GM12878 (cell line): ENCODE data around the gene TFCP2. TPM values are rescaled to one million over a fixed set of nuclear protein-coding genes. Genes with fewer than 3 reads are reported as not detected.

ENCODE experiments used
- ATAC-seq: fragments of 200-7000 bp; cut with Tn5 transposase; 3 replicates; pipeline ENCODE4 v1.9.1; 2020; ENCODE audit warnings: mild to moderate bottlenecking, moderate library complexity
- BruUV-seq: library from RNA; stranded (reverse); fragments of 400-500 nt; replicated peaks from 2 replicates; lab custom pipeline; 2021; lab: Mats Ljungman, UMichigan
- CTCF ChIA-PET: fragments of 300-600 bp; sonication (Branson Sonifier 250); formaldehyde crosslinking; extraction: SDS; loops from one replicate; lab custom pipeline; 2021; ENCODE audit warnings: inconsistent platforms; lab: Yijun Ruan, JAX
- POLR2A ChIA-PET: fragments of 350-600 bp; formaldehyde crosslinking; extraction: SDS; loops from one replicate; lab custom pipeline; 2021; ENCODE audit warnings: inconsistent platforms; lab: Charles Lee
- RAD21 ChIA-PET: fragments of 300-600 bp; sonication (Branson Sonifier 250); formaldehyde crosslinking; loops from one replicate; lab custom pipeline; 2023; ENCODE audit warnings: antibody characterized with exemption; ENCODE audit not compliant: unreplicated experiment; lab: Charles Lee
- SMC1A ChIA-PET: fragments of 300-600 bp; sonication (Branson Sonifier 250); formaldehyde crosslinking; loops from one replicate; lab custom pipeline; 2023; ENCODE audit not compliant: unreplicated experiment, uncharacterized antibody; lab: Charles Lee
- DNase-seq: peaks from one replicate; pipeline ENCODE4 v3.0.0-alpha.2; 2011; ENCODE audit warnings: low read depth, low spot score
- FAIRE-seq: peaks from 3 replicates; lab custom pipeline; 2011; peaks lifted over from hg19 to GRCh38; lab: Jason Lieb, UNC
- H2AFZ ChIP-seq: 2 replicates; pipeline ENCODE4 v1.6.0; 2011; ENCODE audit warnings: low read depth, low read length, control low read depth; ENCODE audit not compliant: control insufficient read depth
- H3K27ac ChIP-seq: 2 replicates; pipeline ENCODE4 v1.5.1; 2011; ENCODE audit warnings: control low read depth; ENCODE audit not compliant: control insufficient read depth, insufficient read depth
- H3K27me3 ChIP-seq, 2 experiments: replicated peaks in 1 of 2; 2 replicates each; pipeline versions ENCODE4 v1.6.0 to v1.6.1; 2011; ENCODE audit warnings: low read length in 1 of 2; ENCODE audit not compliant: control insufficient read depth in 2 of 2, insufficient read depth in 2 of 2
- H3K36me3 ChIP-seq, 2 experiments: 2 replicates each; pipeline ENCODE4 v1.5.1; 2011; ENCODE audit warnings: low read length in 1 of 2; ENCODE audit not compliant: control insufficient read depth in 2 of 2, insufficient read depth in 2 of 2
- H3K4me1 ChIP-seq: 2 replicates; pipeline ENCODE4 v1.6.1; 2011; ENCODE audit warnings: mild to moderate bottlenecking, low read length, moderate library complexity, mixed read lengths; ENCODE audit not compliant: control insufficient read depth, insufficient read depth
- H3K4me2 ChIP-seq: 2 replicates; pipeline ENCODE4 v1.6.0; 2011; ENCODE audit warnings: control low read depth; ENCODE audit not compliant: control insufficient read depth, insufficient read depth
- H3K4me3 ChIP-seq: fragments of 200-600 bp; sonication (generic); 2 replicates; pipeline ENCODE4 v1.5.1; 2016
- H3K79me2 ChIP-seq: 2 replicates; pipeline ENCODE4 v1.6.0; 2011; ENCODE audit warnings: low read length; ENCODE audit not compliant: control insufficient read depth, insufficient read depth
- H3K9ac ChIP-seq: 2 replicates; pipeline ENCODE4 v1.8.0; 2011; ENCODE audit warnings: low read length, control low read depth, mixed read lengths; ENCODE audit not compliant: control insufficient read depth, insufficient read depth
- H3K9me3 ChIP-seq: replicated peaks from 3 replicates; pipeline ENCODE4 v1.5.1; 2011; ENCODE audit warnings: mild to moderate bottlenecking, low read length; ENCODE audit not compliant: control insufficient read depth, insufficient read depth
- H4K20me1 ChIP-seq: 2 replicates; pipeline ENCODE4 v1.6.0; 2011; ENCODE audit not compliant: control insufficient read depth, insufficient read depth
- EED ChIP-seq: sonication (generic); IDR thresholded peaks from 2 replicates; pipeline ENCODE4 v1.6.1; 2016; ENCODE audit warnings: antibody characterized with exemption, low read depth
- EGR1 ChIP-seq, 2 experiments: IDR thresholded peaks; 1 replicate in 1 of 2; 2 replicates in 1 of 2; pipeline ENCODE4 v1.6.1; 2011 to 2012; ENCODE audit warnings: low read depth in 2 of 2, low read length in 2 of 2, borderline replicate concordance in 1 of 2, mild to moderate bottlenecking in 1 of 2, moderate library complexity in 1 of 2
- EP300 ChIP-seq, 2 experiments: fragments of 150-350 bp in 1 of 2; IDR thresholded peaks; 2 replicates each; pipeline ENCODE4 v1.6.1; 2011 to 2012; ENCODE audit warnings: low read depth in 2 of 2, low read length in 2 of 2, borderline replicate concordance in 1 of 2, improper control_type of control experiment in 1 of 2, inconsistent platforms in 1 of 2; ENCODE audit not compliant: control insufficient read depth in 1 of 2
- GABPA ChIP-seq: IDR thresholded peaks from 2 replicates; pipeline ENCODE4 v1.6.1; 2014; ENCODE audit warnings: antibody characterized with exemption, low read depth, mild to moderate bottlenecking, inconsistent platforms
- IRF4 ChIP-seq: IDR thresholded peaks from 2 replicates; pipeline ENCODE4 v1.6.1; 2011; ENCODE audit warnings: low read depth, low read length
- MYC ChIP-seq: IDR thresholded peaks from 2 replicates; pipeline ENCODE4 v1.6.1; 2011; ENCODE audit warnings: mild to moderate bottlenecking, low read length, moderate library complexity, inconsistent platforms; ENCODE audit not compliant: insufficient read depth, insufficient replicate concordance, insufficient read length, severe bottlenecking
- NFIC ChIP-seq: IDR thresholded peaks from 2 replicates; pipeline ENCODE4 v1.6.1; 2012; ENCODE audit warnings: low read depth, mild to moderate bottlenecking, inconsistent platforms, low read length, moderate library complexity
- NR2C1 ChIP-seq: fragments of 450-650 bp; IDR thresholded peaks from 2 replicates; pipeline ENCODE4 v1.6.1; 2017; ENCODE audit warnings: antibody characterized with exemption, mild to moderate bottlenecking, moderate library complexity
- NR2C2 ChIP-seq: IDR thresholded peaks from 2 replicates; pipeline ENCODE4 v1.6.1; 2011; ENCODE audit warnings: borderline replicate concordance, low read depth; ENCODE audit not compliant: control insufficient read depth, insufficient read length
- RAD51 ChIP-seq: fragments of 450-650 bp; IDR thresholded peaks from 2 replicates; pipeline ENCODE4 v1.6.1; 2016; ENCODE audit warnings: moderate library complexity, mild to moderate bottlenecking, inconsistent platforms
- SMAD1 ChIP-seq: fragments of 450-650 bp; IDR thresholded peaks from 2 replicates; pipeline ENCODE4 v1.6.1; 2018; ENCODE audit warnings: mild to moderate bottlenecking, low read depth; ENCODE audit not compliant: partially characterized antibody
- TAF1 ChIP-seq: IDR thresholded peaks from 2 replicates; pipeline ENCODE4 v1.6.1; 2011; ENCODE audit warnings: mild to moderate bottlenecking, low read depth, low read length, borderline replicate concordance
- ZBED1 ChIP-seq: IDR thresholded peaks from 2 replicates; pipeline ENCODE4 v1.6.1; 2016; ENCODE audit warnings: borderline replicate concordance
- ZNF622 ChIP-seq: fragments of 450-650 bp; IDR thresholded peaks from 2 replicates; pipeline ENCODE4 v1.6.1; 2017; ENCODE audit warnings: mild to moderate bottlenecking, inconsistent platforms
- ZSCAN29 ChIP-seq: fragments of 450-650 bp; IDR thresholded peaks from 2 replicates; pipeline ENCODE4 v1.6.1; 2017; ENCODE audit warnings: mild to moderate bottlenecking, moderate library complexity
- ZZZ3 ChIP-seq: IDR thresholded peaks from 2 replicates; pipeline ENCODE4 v1.6.1; 2011; ENCODE audit warnings: low read depth; ENCODE audit not compliant: control insufficient read depth, insufficient read length
- in situ Hi-C: fragments of 300-500 bp; cut with MboI; formaldehyde crosslinking; loops from 9 replicates; pipeline ENCODE4 v1.14.3; 2018; ENCODE audit warnings: mixed read lengths
- intact Hi-C: fragments of 100-400 bp; cut with micrococcal nuclease; formaldehyde crosslinking; loops from one replicate; pipeline ENCODE4 v1.14.2; 2022; ENCODE audit not compliant: unreplicated experiment
- polyA plus RNA-seq, 11 experiments: library from polyadenylated mRNA; depleted of rRNA in 4 of 11; unstranded in 6 of 11; stranded (reverse) in 5 of 11; fragments of >200 nt; fragmentation: Nextera tagmentation in 4 of 11; fragmentation: Illumina TruSeq in 1 of 11; extraction: Ambion mirVana in 4 of 11; extraction: Trizol in 1 of 11; gene quantifications; 1 replicate in 1 of 11; 2 replicates in 10 of 11; pipeline versions ENCODE4 v1.2.1 to v1.2.3, GENCODE V29; 2011 to 2016; ENCODE audit warnings: inconsistent platforms in 2 of 11, missing spikeins in 2 of 11, low read depth in 1 of 11
- total RNA-seq, 4 experiments: library from RNA; depleted of rRNA in 3 of 4; stranded (reverse); fragments of >200 nt in 3 of 4; fragmentation: Illumina TruSeq in 1 of 4; extraction: Trizol in 1 of 4; gene quantifications; 2 replicates each; pipeline versions ENCODE4 v1.2.1 to v1.2.3, GENCODE V29; 2013 to 2021
- TF ChIP-seq, protein P1 (sequence below): fragments of 450-650 bp; IDR thresholded peaks from 2 replicates; pipeline ENCODE4 v1.6.1; 2016; ENCODE audit warnings: mild to moderate bottlenecking
- TF ChIP-seq, protein P2 (sequence below): fragments of 450-650 bp; formaldehyde crosslinking; IDR thresholded peaks from 2 replicates; pipeline ENCODE4 v1.4.0; 2020; ENCODE audit warnings: mild to moderate bottlenecking, moderate library complexity

Gene TFCP2
- total and polyA plus RNA-seq, 10 of the 15 experiments (the other 5 are each of a cell fraction or from before 2014, with no cell fraction given): 5.8 to 29.7 (median 14.2) TPM

GRCh38 chr12:51115533-51115932, 57.4 kb downstream of the TFCP2 start:
- H3K4me1 ChIP-seq: no peaks in the 10 kb centered on the region
- no peak overlapping the region for H2AFZ ChIP-seq
- POLR2A ChIA-PET: no interaction called here
- H3K36me3 ChIP-seq: peaks cover 0 to 11% of the 10 kb centered on the region in 2 experiments; a peak in 2 of 4 replicates
- H3K4me2 ChIP-seq: no peak overlapping the region
- TF ChIP-seq MYC: no peak
- no peak for TF ChIP-seq SMAD1
- TF ChIP-seq ZNF622: no peak
- TF ChIP-seq EED: no peak
- TF ChIP-seq EGR1 (IDR thresholded peaks at IDR 0.05; ENCODE audit: borderline replicate concordance in 1 of 2, low read depth in 2 of 2, low read length in 2 of 2): no peak
- TF ChIP-seq RAD51: no peak
- no peak for TF ChIP-seq IRF4
- no peak for TF ChIP-seq NR2C1
- TF ChIP-seq, protein P1, sequence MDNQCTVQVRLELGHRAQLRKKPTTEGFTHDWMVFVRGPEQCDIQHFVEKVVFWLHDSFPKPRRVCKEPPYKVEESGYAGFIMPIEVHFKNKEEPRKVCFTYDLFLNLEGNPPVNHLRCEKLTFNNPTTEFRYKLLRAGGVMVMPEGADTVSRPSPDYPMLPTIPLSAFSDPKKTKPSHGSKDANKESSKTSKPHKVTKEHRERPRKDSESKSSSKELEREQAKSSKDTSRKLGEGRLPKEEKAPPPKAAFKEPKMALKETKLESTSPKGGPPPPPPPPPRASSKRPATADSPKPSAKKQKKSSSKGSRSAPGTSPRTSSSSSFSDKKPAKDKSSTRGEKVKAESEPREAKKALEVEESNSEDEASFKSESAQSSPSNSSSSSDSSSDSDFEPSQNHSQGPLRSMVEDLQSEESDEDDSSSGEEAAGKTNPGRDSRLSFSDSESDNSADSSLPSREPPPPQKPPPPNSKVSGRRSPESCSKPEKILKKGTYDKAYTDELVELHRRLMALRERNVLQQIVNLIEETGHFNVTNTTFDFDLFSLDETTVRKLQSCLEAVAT: no peak
- no peak for TF ChIP-seq TAF1
- TF ChIP-seq NFIC: no peak
- TF ChIP-seq NR2C2: no peak
- TF ChIP-seq, protein P2, sequence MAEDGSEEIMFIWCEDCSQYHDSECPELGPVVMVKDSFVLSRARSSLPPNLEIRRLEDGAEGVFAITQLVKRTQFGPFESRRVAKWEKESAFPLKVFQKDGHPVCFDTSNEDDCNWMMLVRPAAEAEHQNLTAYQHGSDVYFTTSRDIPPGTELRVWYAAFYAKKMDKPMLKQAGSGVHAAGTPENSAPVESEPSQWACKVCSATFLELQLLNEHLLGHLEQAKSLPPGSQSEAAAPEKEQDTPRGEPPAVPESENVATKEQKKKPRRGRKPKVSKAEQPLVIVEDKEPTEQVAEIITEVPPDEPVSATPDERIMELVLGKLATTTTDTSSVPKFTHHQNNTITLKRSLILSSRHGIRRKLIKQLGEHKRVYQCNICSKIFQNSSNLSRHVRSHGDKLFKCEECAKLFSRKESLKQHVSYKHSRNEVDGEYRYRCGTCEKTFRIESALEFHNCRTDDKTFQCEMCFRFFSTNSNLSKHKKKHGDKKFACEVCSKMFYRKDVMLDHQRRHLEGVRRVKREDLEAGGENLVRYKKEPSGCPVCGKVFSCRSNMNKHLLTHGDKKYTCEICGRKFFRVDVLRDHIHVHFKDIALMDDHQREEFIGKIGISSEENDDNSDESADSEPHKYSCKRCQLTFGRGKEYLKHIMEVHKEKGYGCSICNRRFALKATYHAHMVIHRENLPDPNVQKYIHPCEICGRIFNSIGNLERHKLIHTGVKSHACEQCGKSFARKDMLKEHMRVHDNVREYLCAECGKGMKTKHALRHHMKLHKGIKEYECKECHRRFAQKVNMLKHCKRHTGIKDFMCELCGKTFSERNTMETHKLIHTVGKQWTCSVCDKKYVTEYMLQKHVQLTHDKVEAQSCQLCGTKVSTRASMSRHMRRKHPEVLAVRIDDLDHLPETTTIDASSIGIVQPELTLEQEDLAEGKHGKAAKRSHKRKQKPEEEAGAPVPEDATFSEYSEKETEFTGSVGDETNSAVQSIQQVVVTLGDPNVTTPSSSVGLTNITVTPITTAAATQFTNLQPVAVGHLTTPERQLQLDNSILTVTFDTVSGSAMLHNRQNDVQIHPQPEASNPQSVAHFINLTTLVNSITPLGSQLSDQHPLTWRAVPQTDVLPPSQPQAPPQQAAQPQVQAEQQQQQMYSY: no peak
- no peak for TF ChIP-seq ZSCAN29
- TF ChIP-seq ZBED1: no peak
- no peak for TF ChIP-seq ZZZ3
- TF ChIP-seq GABPA: no peak
- TF ChIP-seq EP300 (IDR thresholded peaks at IDR 0.05; ENCODE audit: borderline replicate concordance in 1 of 2, control insufficient read depth in 1 of 2, low read depth in 2 of 2, low read length in 2 of 2): no peak
- no peaks in the 10 kb centered on the region for H3K27me3 ChIP-seq
- no peak for FAIRE-seq
- SMC1A ChIA-PET: interaction anchor here (1.0 kb wide), 1 partner anchor 226 kb away, joined by 3 read pairs; no protein-coding TSS in a partner anchor
- H3K9ac ChIP-seq: no peak overlapping the region
- DNase-seq: no peak
- intact Hi-C loops (no loop called here), in situ Hi-C loops (no loop called here)
- no peak overlapping the region for H3K4me3 ChIP-seq
- no peak overlapping the region for H3K27ac ChIP-seq
- BruUV-seq: no TSS peak
- RAD21 ChIA-PET: no interaction called here
- H4K20me1 ChIP-seq: no peaks in the 10 kb centered on the region
- CTCF ChIA-PET: no interaction called here
- no peaks in the 10 kb centered on the region for H3K79me2 ChIP-seq
- ATAC-seq: no peak
- H3K9me3 ChIP-seq: no peaks in the 10 kb centered on the region
